GM18498 (cell line): Measurements from ENCODE around the gene LINC01488.

Source experiments
- ATAC-seq: cut with Tn5 transposase; IDR thresholded peaks from one replicate; pipeline ENCODE4 v1.9.1; 2021; ENCODE audit warnings: mild to moderate bottlenecking, moderate library complexity; ENCODE audit not compliant: unreplicated experiment

The LINC01488 gene

GRCh38 chr11:69508974-69509373 is 27.5 kb downstream of the LINC01488 start:
- no peak for ATAC-seq

- no peak for ATAC-seq
These were observed 27.9 kb downstream of the LINC01488 start for GRCh38 chr11:69509381-69509780.

GRCh38 chr11:69509846-69510390 is 28.5 kb downstream of the LINC01488 start:
- ATAC-seq = no peak

GRCh38 chr11:69510471-69511357 is 29.3 kb downstream of the LINC01488 start:
- ATAC-seq = no peak

GRCh38 chr11:69511358-69512055 is 30.0 kb downstream of the LINC01488 start:
- no peak for ATAC-seq

- no peak for ATAC-seq
These were observed 30.7 kb downstream of the LINC01488 start for GRCh38 chr11:69512136-69512535.

- no peak for ATAC-seq
These were observed 31.3 kb downstream of the LINC01488 start for GRCh38 chr11:69512790-69513189.

- no peak for ATAC-seq
These were observed 31.7 kb downstream of the LINC01488 start for GRCh38 chr11:69513196-69513595.

GRCh38 chr11:69513663-69514224 is 32.3 kb downstream of the LINC01488 start:
- ATAC-seq = no peak

- no peak for ATAC-seq
These were observed 33.3 kb downstream of the LINC01488 start for GRCh38 chr11:69514771-69515170.

- ATAC-seq = no peak
These were observed 34.1 kb downstream of the LINC01488 start for GRCh38 chr11:69515271-69516245.

- no peak for ATAC-seq
These were observed 35.1 kb downstream of the LINC01488 start for GRCh38 chr11:69516526-69516925.

GRCh38 chr11:69518081-69518950 is 36.9 kb downstream of the LINC01488 start:
- ATAC-seq = no peak

GRCh38 chr11:69520186-69520916 is 38.9 kb downstream of the LINC01488 start:
- no peak for ATAC-seq

- ATAC-seq = no peak
These were observed 40.0 kb downstream of the LINC01488 start for GRCh38 chr11:69521457-69521856.

GRCh38 chr11:69523453-69523852 is 42.0 kb downstream of the LINC01488 start:
- ATAC-seq = no peak

GRCh38 chr11:69524291-69524882 is 42.9 kb downstream of the LINC01488 start:
- no peak for ATAC-seq

- ATAC-seq = no peak
These were observed 43.5 kb downstream of the LINC01488 start for GRCh38 chr11:69524991-69525411.
